HepG2 (cell line): ENCODE measurements around the gene SETD5. TPM values are rescaled to one million over a fixed set of nuclear protein-coding genes. Genes with fewer than 3 reads are reported as not detected.

ENCODE experiments used
- AKAP8 ChIP-seq: sonication (generic); formaldehyde crosslinking; IDR thresholded peaks from 2 replicates; pipeline ENCODE4 v1.5.1; 2020; ENCODE audit warnings: mild to moderate bottlenecking, missing genetic modification reagents
- ATF5 ChIP-seq: sonication (generic); formaldehyde crosslinking; IDR thresholded peaks from 2 replicates; pipeline ENCODE4 v1.4.0; 2020; ENCODE audit warnings: mild to moderate bottlenecking, low read depth, missing genetic modification reagents
- GATA4 ChIP-seq: sonication (generic); IDR thresholded peaks from 2 replicates; pipeline ENCODE4 v1.6.1; 2016; ENCODE audit warnings: antibody characterized with exemption, low read depth, borderline replicate concordance
- HBP1 ChIP-seq: IDR thresholded peaks from 2 replicates; pipeline ENCODE4 v1.6.1; 2016; ENCODE audit warnings: low read depth, control low read depth
- ISL2 ChIP-seq: sonication (generic); formaldehyde crosslinking; IDR thresholded peaks from 2 replicates; pipeline ENCODE4 v1.5.0; 2020; ENCODE audit warnings: missing genetic modification reagents
- MED1 ChIP-seq: sonication (generic); formaldehyde crosslinking; IDR thresholded peaks from 2 replicates; pipeline ENCODE4 v1.4.0; 2020; ENCODE audit warnings: missing genetic modification reagents
- MIER3 ChIP-seq: IDR thresholded peaks from 2 replicates; pipeline ENCODE4 v1.6.1; 2016; ENCODE audit warnings: missing compliant biosample characterization, borderline replicate concordance
- ONECUT2 ChIP-seq: sonication (generic); formaldehyde crosslinking; IDR thresholded peaks from 2 replicates; pipeline ENCODE4 v1.4.0; 2020; ENCODE audit warnings: missing genetic modification reagents
- SIX1 ChIP-seq: sonication (generic); formaldehyde crosslinking; IDR thresholded peaks from 2 replicates; pipeline ENCODE4 v1.4.0; 2020; ENCODE audit warnings: missing genetic modification reagents, borderline replicate concordance
- SMAD3 ChIP-seq: sonication (generic); formaldehyde crosslinking; IDR thresholded peaks from 2 replicates; pipeline ENCODE4 v1.4.0; 2020; ENCODE audit warnings: missing genetic modification reagents
- SRY ChIP-seq: sonication (generic); formaldehyde crosslinking; IDR thresholded peaks from 2 replicates; pipeline ENCODE4 v1.8.0; 2022; ENCODE audit warnings: mild to moderate bottlenecking, missing genetic modification reagents
- TEAD3 ChIP-seq: optimal IDR thresholded peaks from 2 replicates; pipeline ENCODE3; 2016; ENCODE audit warnings: borderline replicate concordance
- U2AF1 ChIP-seq: fragments of 200-400 bp; formaldehyde crosslinking; optimal IDR thresholded peaks from 2 replicates; pipeline ENCODE3; 2017; ENCODE audit warnings: mild to moderate bottlenecking, low read depth, low read length
- ZFP36 ChIP-seq: fragments of 150-350 bp; IDR thresholded peaks from 2 replicates; pipeline ENCODE4 v1.6.1; 2018; ENCODE audit warnings: borderline replicate concordance, low read length, low read depth; ENCODE audit not compliant: partially characterized antibody
- ZFP37 ChIP-seq: sonication (generic); formaldehyde crosslinking; IDR thresholded peaks from 2 replicates; pipeline ENCODE4 v1.4.0; 2020; ENCODE audit warnings: missing genetic modification reagents, borderline replicate concordance
- ZNF142 ChIP-seq: sonication (generic); formaldehyde crosslinking; IDR thresholded peaks from 2 replicates; pipeline ENCODE4 v1.4.0; 2020; ENCODE audit warnings: missing genetic modification reagents
- ZNF20 ChIP-seq: sonication (generic); formaldehyde crosslinking; IDR thresholded peaks from 2 replicates; pipeline ENCODE4 v1.4.0; 2020; ENCODE audit warnings: mild to moderate bottlenecking, moderate library complexity, missing genetic modification reagents
- ZNF230 ChIP-seq: sonication (generic); formaldehyde crosslinking; IDR thresholded peaks from 2 replicates; pipeline ENCODE4 v1.4.0; 2020; ENCODE audit warnings: mild to moderate bottlenecking, missing genetic modification reagents
- ZNF34 ChIP-seq: sonication (generic); formaldehyde crosslinking; IDR thresholded peaks from 2 replicates; pipeline ENCODE4 v1.4.0; 2020; ENCODE audit warnings: mild to moderate bottlenecking, missing genetic modification reagents, borderline replicate concordance
- ZNF460 ChIP-seq: sonication (generic); formaldehyde crosslinking; IDR thresholded peaks from 2 replicates; pipeline ENCODE4 v1.5.1; 2020; ENCODE audit warnings: missing genetic modification reagents, mild to moderate bottlenecking, borderline replicate concordance
- ZNF790 ChIP-seq: sonication (generic); formaldehyde crosslinking; IDR thresholded peaks from 2 replicates; pipeline ENCODE4 v1.8.0; 2022; ENCODE audit warnings: missing genetic modification reagents, mild to moderate bottlenecking, borderline replicate concordance
- polyA plus RNA-seq, 8 experiments: library from polyadenylated mRNA; depleted of rRNA in 3 of 8; stranded (reverse) in 7 of 8; unstranded in 1 of 8; fragments of >200 nt; fragmentation: Illumina TruSeq in 4 of 8; extraction: Trizol in 4 of 8; gene quantifications; 2 replicates each; pipeline versions ENCODE4 v1.2.1 to v1.2.3, GENCODE V29; 2011 to 2016; ENCODE audit warnings: low read depth in 4 of 8, missing spikeins in 1 of 8, mixed read lengths in 1 of 8; ENCODE audit not compliant: insufficient read depth in 1 of 8
- total RNA-seq, 5 experiments: library from RNA; depleted of rRNA; stranded (reverse); fragments of >200 nt; fragmentation: Illumina TruSeq; extraction: Trizol; gene quantifications; 2 replicates each; pipeline ENCODE4 v1.2.3, GENCODE V29; 2016; ENCODE audit warnings: low read depth in 1 of 5

SETD5 gene
- total and polyA plus RNA-seq, 2 of the 13 experiments (the other 11 are each of a cell fraction or from before 2014, with no cell fraction given), result 46.8 to 95.8 TPM

GRCh38 chr3:9422712-9423424 is 25.5 kb downstream of the SETD5 start (continued):
- TF ChIP-seq MED1, result peak; percentile 90
- no peak for TF ChIP-seq ZNF460
- TF ChIP-seq ATF5 (CRISPR knock-in tag), result no peak
- TF ChIP-seq ZNF20 (CRISPR knock-in tag), result no peak
- TF ChIP-seq ZNF34 (CRISPR knock-in tag), result peak; percentile 82; the same call in 1 of the 2 replicates
- no peak for TF ChIP-seq ZNF790 (CRISPR knock-in tag)
- 0 out of 2 replicates have a peak, but pooled peaks have one; percentile 56 for TF ChIP-seq HBP1 (CRISPR knock-in tag)
- peak; percentile 45; the same call in 1 of the 2 replicates for TF ChIP-seq ZNF230
- no peak for TF ChIP-seq ZNF142 (CRISPR knock-in tag)
- TF ChIP-seq GATA4, result 0 out of 2 replicates have a peak, but pooled peaks have one; percentile 37
- no peak for TF ChIP-seq AKAP8
- TF ChIP-seq U2AF1, result no peak
- no peak for TF ChIP-seq ZFP37
- peak; percentile 84 for TF ChIP-seq TEAD3
- TF ChIP-seq ISL2 (CRISPR knock-in tag), result peak; percentile 69
- TF ChIP-seq SRY (CRISPR knock-in tag), result no peak
- 0 out of 2 replicates have a peak, but pooled peaks have one; percentile 35 for TF ChIP-seq SIX1 (CRISPR knock-in tag)
- no peak for TF ChIP-seq ONECUT2
- TF ChIP-seq ZFP36, result no peak
- TF ChIP-seq SMAD3 (CRISPR knock-in tag), result peak; percentile 78; the same call in 1 of the 2 replicates
- peak; percentile 67; the same call in 1 of the 2 replicates for TF ChIP-seq MIER3 (CRISPR knock-in tag)
